HepG2 (cell line): Measurements from ENCODE around the gene TRAP1. TPM values are rescaled to one million over a fixed set of nuclear protein-coding genes. Genes with fewer than 3 reads are reported as not detected.

Source experiments
- ATF2 ChIP-seq: sonication (generic); formaldehyde crosslinking; IDR thresholded peaks from 2 replicates; pipeline ENCODE4 v1.4.0; 2020; ENCODE audit warnings: missing genetic modification reagents
- ATF7-NPFF ChIP-seq: sonication (generic); formaldehyde crosslinking; IDR thresholded peaks from 2 replicates; pipeline ENCODE4 v1.8.1; 2023; ENCODE audit warnings: mild to moderate bottlenecking, low read depth, missing genetic modification reagents, moderate library complexity
- GTF2F1 ChIP-seq: fragments of 150-350 bp; IDR thresholded peaks from 2 replicates; pipeline ENCODE4 v1.6.1; 2014; ENCODE audit warnings: low read length
- HMG20A ChIP-seq: IDR thresholded peaks from 2 replicates; pipeline ENCODE4 v1.6.1; 2016; ENCODE audit warnings: borderline replicate concordance
- IKZF4 ChIP-seq: sonication (generic); formaldehyde crosslinking; IDR thresholded peaks from 2 replicates; pipeline ENCODE4 v1.5.1; 2020; ENCODE audit warnings: borderline replicate concordance, mild to moderate bottlenecking, low read depth, missing genetic modification reagents; ENCODE audit errors: not compliant biosample characterization
- PAX8 ChIP-seq: sonication (generic); formaldehyde crosslinking; IDR thresholded peaks from 2 replicates; pipeline ENCODE4 v1.8.0; 2022; ENCODE audit warnings: mild to moderate bottlenecking, missing genetic modification reagents, borderline replicate concordance
- STAG1 ChIP-seq: sonication (generic); formaldehyde crosslinking; IDR thresholded peaks from 2 replicates; pipeline ENCODE4 v1.4.0; 2020; ENCODE audit warnings: missing genetic modification reagents
- TMF1 ChIP-seq: sonication (generic); formaldehyde crosslinking; IDR thresholded peaks from 2 replicates; pipeline ENCODE4 v1.8.1; 2022; ENCODE audit warnings: low read depth, missing genetic modification reagents
- ZBTB14 ChIP-seq: sonication (generic); formaldehyde crosslinking; IDR thresholded peaks from 2 replicates; pipeline ENCODE4 v1.4.0; 2020; ENCODE audit warnings: missing genetic modification reagents
- ZFP36L1 ChIP-seq: sonication (generic); formaldehyde crosslinking; IDR thresholded peaks from 2 replicates; pipeline ENCODE4 v1.8.0; 2022; ENCODE audit warnings: mild to moderate bottlenecking, missing genetic modification reagents, moderate library complexity
- ZFP62 ChIP-seq: sonication (generic); formaldehyde crosslinking; IDR thresholded peaks from 2 replicates; pipeline ENCODE4 v1.4.0; 2020; ENCODE audit warnings: missing genetic modification reagents
- ZMAT5 ChIP-seq: sonication (generic); formaldehyde crosslinking; IDR thresholded peaks from 2 replicates; pipeline ENCODE4 v1.5.0; 2020; ENCODE audit warnings: mild to moderate bottlenecking, low read depth, missing genetic modification reagents, borderline replicate concordance
- ZNF232 ChIP-seq: sonication (generic); formaldehyde crosslinking; IDR thresholded peaks from 2 replicates; pipeline ENCODE4 v1.4.0; 2020; ENCODE audit warnings: missing genetic modification reagents, borderline replicate concordance
- ZNF260 ChIP-seq: sonication (generic); formaldehyde crosslinking; IDR thresholded peaks from 2 replicates; pipeline ENCODE4 v1.4.0; 2020; ENCODE audit warnings: missing genetic modification reagents, low read depth, mild to moderate bottlenecking, borderline replicate concordance
- ZNF33B ChIP-seq: sonication (generic); formaldehyde crosslinking; IDR thresholded peaks from 2 replicates; pipeline ENCODE4 v1.5.1; 2020; ENCODE audit warnings: mild to moderate bottlenecking, missing genetic modification reagents
- ZNF652 ChIP-seq: IDR thresholded peaks from 2 replicates; pipeline ENCODE4 v1.6.1; 2016; ENCODE audit warnings: low read depth, borderline replicate concordance
- polyA plus RNA-seq, 8 experiments: library from polyadenylated mRNA; depleted of rRNA in 3 of 8; stranded (reverse) in 7 of 8; unstranded in 1 of 8; fragments of >200 nt; fragmentation: Illumina TruSeq in 4 of 8; extraction: Trizol in 4 of 8; gene quantifications; 2 replicates each; pipeline versions ENCODE4 v1.2.1 to v1.2.3, GENCODE V29; 2011 to 2016; ENCODE audit warnings: low read depth in 4 of 8, missing spikeins in 1 of 8, mixed read lengths in 1 of 8; ENCODE audit not compliant: insufficient read depth in 1 of 8
- total RNA-seq, 5 experiments: library from RNA; depleted of rRNA; stranded (reverse); fragments of >200 nt; fragmentation: Illumina TruSeq; extraction: Trizol; gene quantifications; 2 replicates each; pipeline ENCODE4 v1.2.3, GENCODE V29; 2016; ENCODE audit warnings: low read depth in 1 of 5
- TF ChIP-seq, protein P1 (sequence below): sonication (generic); formaldehyde crosslinking; IDR thresholded peaks from 2 replicates; pipeline ENCODE4 v1.4.0; 2020; ENCODE audit warnings: missing genetic modification reagents, mild to moderate bottlenecking, borderline replicate concordance
- TF ChIP-seq, protein P2 (sequence below): sonication (generic); formaldehyde crosslinking; IDR thresholded peaks from 2 replicates; pipeline ENCODE4; 2020; ENCODE audit warnings: missing genetic modification reagents, mild to moderate bottlenecking, borderline replicate concordance
- TF ChIP-seq, protein P3 (sequence below): sonication (generic); formaldehyde crosslinking; IDR thresholded peaks from 2 replicates; pipeline ENCODE4 v1.4.0; 2020; ENCODE audit warnings: missing genetic modification reagents

TRAP1 gene
- total and polyA plus RNA-seq, 2 of the 13 experiments (the other 11 are each of a cell fraction or from before 2014, with no cell fraction given): 127 to 240 TPM

- TF ChIP-seq ZBTB14 (CRISPR knock-in tag) (no peak), ZMAT5 (CRISPR knock-in tag) (no peak), HMG20A (CRISPR knock-in tag) (no peak), ZNF260 (no peak), ZFP36L1 (CRISPR knock-in tag) (0 out of 2 replicates have a peak, but pooled peaks have one; percentile 44), PAX8 (CRISPR knock-in tag) (no peak), ATF2 (no peak), GTF2F1 (no peak), ZNF232 (CRISPR knock-in tag) (no peak; the same call in 1 of the 2 replicates), ZNF652 (CRISPR knock-in tag) (no peak), ZNF33B (CRISPR knock-in tag) (peak; percentile 77; the same call in 1 of the 2 replicates), STAG1 (CRISPR knock-in tag) (no peak), TMF1 (no peak), ZFP62 (CRISPR knock-in tag) (no peak), IKZF4 (peak; percentile 87), ATF7-NPFF (CRISPR knock-in tag) (peak; percentile 89)
- TF ChIP-seq, protein P1, sequence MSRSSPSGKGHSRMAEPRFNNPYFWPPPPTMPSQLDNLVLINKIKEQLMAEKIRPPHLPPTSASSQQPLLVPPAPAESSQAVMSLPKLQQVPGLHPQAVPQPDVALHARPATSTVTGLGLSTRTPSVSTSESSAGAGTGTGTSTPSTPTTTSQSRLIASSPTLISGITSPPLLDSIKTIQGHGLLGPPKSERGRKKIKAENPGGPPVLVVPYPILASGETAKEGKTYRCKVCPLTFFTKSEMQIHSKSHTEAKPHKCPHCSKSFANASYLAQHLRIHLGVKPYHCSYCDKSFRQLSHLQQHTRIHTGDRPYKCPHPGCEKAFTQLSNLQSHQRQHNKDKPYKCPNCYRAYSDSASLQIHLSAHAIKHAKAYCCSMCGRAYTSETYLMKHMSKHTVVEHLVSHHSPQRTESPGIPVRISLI: no peak; the same call in 1 of the 2 replicates
- TF ChIP-seq, protein P2, sequence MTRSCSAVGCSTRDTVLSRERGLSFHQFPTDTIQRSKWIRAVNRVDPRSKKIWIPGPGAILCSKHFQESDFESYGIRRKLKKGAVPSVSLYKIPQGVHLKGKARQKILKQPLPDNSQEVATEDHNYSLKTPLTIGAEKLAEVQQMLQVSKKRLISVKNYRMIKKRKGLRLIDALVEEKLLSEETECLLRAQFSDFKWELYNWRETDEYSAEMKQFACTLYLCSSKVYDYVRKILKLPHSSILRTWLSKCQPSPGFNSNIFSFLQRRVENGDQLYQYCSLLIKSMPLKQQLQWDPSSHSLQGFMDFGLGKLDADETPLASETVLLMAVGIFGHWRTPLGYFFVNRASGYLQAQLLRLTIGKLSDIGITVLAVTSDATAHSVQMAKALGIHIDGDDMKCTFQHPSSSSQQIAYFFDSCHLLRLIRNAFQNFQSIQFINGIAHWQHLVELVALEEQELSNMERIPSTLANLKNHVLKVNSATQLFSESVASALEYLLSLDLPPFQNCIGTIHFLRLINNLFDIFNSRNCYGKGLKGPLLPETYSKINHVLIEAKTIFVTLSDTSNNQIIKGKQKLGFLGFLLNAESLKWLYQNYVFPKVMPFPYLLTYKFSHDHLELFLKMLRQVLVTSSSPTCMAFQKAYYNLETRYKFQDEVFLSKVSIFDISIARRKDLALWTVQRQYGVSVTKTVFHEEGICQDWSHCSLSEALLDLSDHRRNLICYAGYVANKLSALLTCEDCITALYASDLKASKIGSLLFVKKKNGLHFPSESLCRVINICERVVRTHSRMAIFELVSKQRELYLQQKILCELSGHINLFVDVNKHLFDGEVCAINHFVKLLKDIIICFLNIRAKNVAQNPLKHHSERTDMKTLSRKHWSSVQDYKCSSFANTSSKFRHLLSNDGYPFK (CRISPR knock-in tag): no peak
- TF ChIP-seq, protein P3, sequence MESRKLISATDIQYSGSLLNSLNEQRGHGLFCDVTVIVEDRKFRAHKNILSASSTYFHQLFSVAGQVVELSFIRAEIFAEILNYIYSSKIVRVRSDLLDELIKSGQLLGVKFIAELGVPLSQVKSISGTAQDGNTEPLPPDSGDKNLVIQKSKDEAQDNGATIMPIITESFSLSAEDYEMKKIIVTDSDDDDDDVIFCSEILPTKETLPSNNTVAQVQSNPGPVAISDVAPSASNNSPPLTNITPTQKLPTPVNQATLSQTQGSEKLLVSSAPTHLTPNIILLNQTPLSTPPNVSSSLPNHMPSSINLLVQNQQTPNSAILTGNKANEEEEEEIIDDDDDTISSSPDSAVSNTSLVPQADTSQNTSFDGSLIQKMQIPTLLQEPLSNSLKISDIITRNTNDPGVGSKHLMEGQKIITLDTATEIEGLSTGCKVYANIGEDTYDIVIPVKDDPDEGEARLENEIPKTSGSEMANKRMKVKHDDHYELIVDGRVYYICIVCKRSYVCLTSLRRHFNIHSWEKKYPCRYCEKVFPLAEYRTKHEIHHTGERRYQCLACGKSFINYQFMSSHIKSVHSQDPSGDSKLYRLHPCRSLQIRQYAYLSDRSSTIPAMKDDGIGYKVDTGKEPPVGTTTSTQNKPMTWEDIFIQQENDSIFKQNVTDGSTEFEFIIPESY (CRISPR knock-in tag): no peak; the same call in 1 of the 2 replicates
These were observed at the start of gene TRAP1 (continued) for GRCh38 chr16:3717235-3718018.
